ENCODE results near the gene SEMA3B. TPM values are rescaled to one million over a fixed set of nuclear protein-coding genes. Genes with fewer than 3 reads are reported as not detected.

SEMA3B gene
- total RNA-seq, 6 donors from 2014 or later, result 98.3 to 242 (median 122) TPM

- DNase-seq, result peak in 1 of 2 donors; percentile 60
These were observed 22.4 kb upstream of the SEMA3B start for GRCh38 chr3:50246517-50246954.

DNA sequence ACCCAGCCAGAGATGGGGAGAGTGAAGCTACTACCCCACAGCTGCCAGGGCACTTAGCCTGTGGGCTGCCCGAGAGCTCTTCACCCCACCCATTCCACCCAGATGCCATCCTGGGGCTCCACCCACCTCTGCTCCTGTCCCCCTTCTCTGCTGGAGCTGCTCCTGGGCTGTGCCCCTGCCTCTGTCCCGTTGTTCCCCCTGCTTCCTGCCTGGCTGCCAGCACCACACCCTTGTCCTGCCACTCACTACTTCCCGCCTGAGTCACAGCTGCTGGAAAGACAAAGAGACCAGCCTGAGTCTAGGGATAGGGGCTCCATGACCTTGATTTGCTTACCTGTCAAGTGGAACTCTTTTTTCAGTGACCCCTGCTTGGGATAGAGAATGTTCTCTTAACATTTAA, 20.6 kb upstream of the SEMA3B start:
- peaks cover 91 to 100% (median 99%) of the 10 kb centered on the region in 4 donors for H3K4me1 ChIP-seq
- 7 to 10% methylated on average over 3 of the region's 3 CpGs for WGBS, 2 donors
- H3K4me3 ChIP-seq, result no peak overlapping the region
- no peaks in the 10 kb centered on the region for H3K9me3 ChIP-seq
- peaks cover 3 to 44% (median 19%) of the 10 kb centered on the region in 4 donors for H3K36me3 ChIP-seq
- peak; percentile 76 to 82 for TF ChIP-seq POLR2AphosphoS5 (IDR thresholded peaks at IDR 0.05)
- peak in 2 of 4 donors; percentile 85 to 91 for TF ChIP-seq EP300 (IDR thresholded peaks at IDR 0.05)
- peak in 2 of 4 donors; percentile 12 to 32 for TF ChIP-seq POLR2A (IDR thresholded peaks at IDR 0.05)
- TF ChIP-seq, protein P1, sequence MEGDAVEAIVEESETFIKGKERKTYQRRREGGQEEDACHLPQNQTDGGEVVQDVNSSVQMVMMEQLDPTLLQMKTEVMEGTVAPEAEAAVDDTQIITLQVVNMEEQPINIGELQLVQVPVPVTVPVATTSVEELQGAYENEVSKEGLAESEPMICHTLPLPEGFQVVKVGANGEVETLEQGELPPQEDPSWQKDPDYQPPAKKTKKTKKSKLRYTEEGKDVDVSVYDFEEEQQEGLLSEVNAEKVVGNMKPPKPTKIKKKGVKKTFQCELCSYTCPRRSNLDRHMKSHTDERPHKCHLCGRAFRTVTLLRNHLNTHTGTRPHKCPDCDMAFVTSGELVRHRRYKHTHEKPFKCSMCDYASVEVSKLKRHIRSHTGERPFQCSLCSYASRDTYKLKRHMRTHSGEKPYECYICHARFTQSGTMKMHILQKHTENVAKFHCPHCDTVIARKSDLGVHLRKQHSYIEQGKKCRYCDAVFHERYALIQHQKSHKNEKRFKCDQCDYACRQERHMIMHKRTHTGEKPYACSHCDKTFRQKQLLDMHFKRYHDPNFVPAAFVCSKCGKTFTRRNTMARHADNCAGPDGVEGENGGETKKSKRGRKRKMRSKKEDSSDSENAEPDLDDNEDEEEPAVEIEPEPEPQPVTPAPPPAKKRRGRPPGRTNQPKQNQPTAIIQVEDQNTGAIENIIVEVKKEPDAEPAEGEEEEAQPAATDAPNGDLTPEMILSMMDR (IDR thresholded peaks at IDR 0.05), result no peak
- ATAC-seq (ENCODE audit: low FRiP score in 2 of 2), result peak; percentile 21 to 38
- DNase-seq, result peak; percentile 35 to 74
- H3K27me3 ChIP-seq, result no peaks in the 10 kb centered on the region
- peak overlapping the region; percentile 94 to 98 (median 95) for H3K27ac ChIP-seq

More at GRCh38 chr3:50246517-50246954, 22.4 kb upstream of the SEMA3B start:
- Histone ChIP-seq H3K9me3 (no peaks in the 10 kb centered on the region), H3K36me3 (peaks cover 0 to 26% (median 1%) of the 10 kb centered on the region in 4 donors), H3K27ac (peak overlapping the region; percentile 94 to 98 (median 95)), H3K4me3 (peak overlapping the region in 3 of 4 donors; percentile 22 to 49 (median 46)), H3K27me3 (no peaks in the 10 kb centered on the region), H3K4me1 (peaks cover 98 to 100% (median 100%) of the 10 kb centered on the region in 4 donors)
- no peak for TF ChIP-seq POLR2A (IDR thresholded peaks at IDR 0.05)
- TF ChIP-seq, protein P1 (IDR thresholded peaks at IDR 0.05), result peak in 3 of 6 experiments; percentile 2 to 19 (median 17)
- no peak for TF ChIP-seq EP300 (IDR thresholded peaks at IDR 0.05)
- no peak for TF ChIP-seq POLR2AphosphoS5 (IDR thresholded peaks at IDR 0.05)
- peak; percentile 23 to 71 for ATAC-seq (ENCODE audit: low FRiP score in 2 of 2)
- 18 to 25% methylated on average over 9 of the region's 10 CpGs for WGBS, 2 donors

DNA sequence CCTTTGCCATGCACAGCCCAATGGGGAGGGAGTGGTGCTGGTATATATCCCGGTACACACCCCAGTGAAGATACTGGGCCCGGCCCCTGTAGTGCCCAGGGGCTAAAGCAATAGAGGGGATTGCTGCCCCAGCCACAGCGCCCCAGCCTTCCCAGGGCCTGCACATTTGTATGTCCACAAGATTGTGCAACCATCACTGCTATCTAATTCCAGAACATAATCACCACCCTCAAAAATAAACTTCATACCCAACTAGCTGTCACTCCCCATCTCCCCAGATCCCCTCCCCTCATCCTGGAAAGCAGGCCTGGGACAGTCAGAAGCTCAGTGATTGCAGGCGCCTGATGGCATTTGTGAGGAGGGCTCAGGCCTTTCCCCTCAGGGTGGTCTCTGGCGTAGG, 19.5 kb upstream of the SEMA3B start:
- H3K27ac ChIP-seq, result peak overlapping the region; percentile 94 to 98 (median 95)
- ATAC-seq (ENCODE audit: low FRiP score in 2 of 2), result no peak
- WGBS, 2 donors, result 80 to 87% methylated on average over 4 to 5 of the region's 5 CpGs
- DNase-seq, result no peak
- no peak overlapping the region for H3K4me3 ChIP-seq
- no peak for TF ChIP-seq POLR2AphosphoS5 (IDR thresholded peaks at IDR 0.05)
- no peak for TF ChIP-seq POLR2A (IDR thresholded peaks at IDR 0.05)
- peaks cover 87 to 100% (median 99%) of the 10 kb centered on the region in 4 donors for H3K4me1 ChIP-seq
- no peaks in the 10 kb centered on the region for H3K9me3 ChIP-seq
- no peaks in the 10 kb centered on the region for H3K27me3 ChIP-seq
- peaks cover 3 to 50% (median 25%) of the 10 kb centered on the region in 4 donors for H3K36me3 ChIP-seq

DNA sequence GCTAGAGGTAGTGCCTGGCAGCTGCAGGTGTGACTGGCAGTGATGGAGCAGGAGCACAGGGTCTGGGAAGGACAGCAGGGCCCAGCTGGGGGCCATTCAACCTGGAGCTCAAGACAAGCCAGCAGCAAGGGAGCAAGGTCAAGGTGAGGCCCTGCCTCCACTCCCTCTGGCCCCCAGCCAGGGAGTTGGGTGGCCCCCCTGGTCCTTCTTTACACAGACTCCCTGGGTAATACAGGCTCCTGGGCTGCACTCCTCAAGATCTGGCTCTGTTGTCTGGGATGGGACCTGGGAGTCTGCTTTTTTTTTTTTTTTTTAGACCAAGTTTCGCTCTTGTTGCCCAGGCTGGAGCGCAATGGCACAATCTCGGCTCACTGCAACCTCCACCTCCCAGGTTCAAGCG, 18.4 kb upstream of the SEMA3B start:
- Histone ChIP-seq H3K4me1 (peaks cover 86 to 100% (median 99%) of the 10 kb centered on the region in 4 donors), H3K36me3 (peaks cover 3 to 59% (median 32%) of the 10 kb centered on the region in 4 donors), H3K27me3 (no peaks in the 10 kb centered on the region), H3K9me3 (no peaks in the 10 kb centered on the region), H3K27ac (peak overlapping the region; percentile 94 to 98 (median 95)), H3K4me3 (no peak overlapping the region)
- no peak for ATAC-seq (ENCODE audit: low FRiP score in 2 of 2)
- DNase-seq, result no peak
- TF ChIP-seq, protein P1 (IDR thresholded peaks at IDR 0.05), result no peak
- TF ChIP-seq POLR2AphosphoS5 (IDR thresholded peaks at IDR 0.05) (no peak), EP300 (IDR thresholded peaks at IDR 0.05) (no peak), POLR2A (IDR thresholded peaks at IDR 0.05) (no peak)
- 86 to 92% methylated on average over 4 of the region's 4 CpGs for WGBS, 2 donors

GRCh38 chr3:50251220-50251619, 17.7 kb upstream of the SEMA3B start:
- WGBS, 2 donors, result 75 to 76% methylated on average over 8 of the region's 8 CpGs
- H3K9me3 ChIP-seq, result no peaks in the 10 kb centered on the region
- no peak for TF ChIP-seq POLR2AphosphoS5 (IDR thresholded peaks at IDR 0.05)
- TF ChIP-seq POLR2A (IDR thresholded peaks at IDR 0.05), result no peak
- no peak for TF ChIP-seq EP300 (IDR thresholded peaks at IDR 0.05)
- TF ChIP-seq, protein P1 (IDR thresholded peaks at IDR 0.05), result no peak
- ATAC-seq (ENCODE audit: low FRiP score in 2 of 2) (peak in 1 of 2 donors; percentile 37), DNase-seq (no peak)
- H3K27me3 ChIP-seq, result no peaks in the 10 kb centered on the region
- peak overlapping the region; percentile 91 to 98 (median 95) for H3K27ac ChIP-seq
- peaks cover 6 to 66% (median 37%) of the 10 kb centered on the region in 4 donors for H3K36me3 ChIP-seq
- H3K4me3 ChIP-seq, result no peak overlapping the region
- peaks cover 86 to 100% (median 99%) of the 10 kb centered on the region in 4 donors for H3K4me1 ChIP-seq

Data from upper lobe of left lung (tissue), 6 donors.